WTC11 (cell line): Measurements from ENCODE around the gene EDAR. TPM values are rescaled to one million over a fixed set of nuclear protein-coding genes. Genes with fewer than 3 reads are reported as not detected.

ENCODE experiments used
- ATAC-seq: fragments of 200-7000 bp; cut with Tn5 transposase; 2 replicates; pipeline ENCODE4 v1.10.0; 2021; ENCODE audit warnings: mild to moderate bottlenecking, moderate library complexity
- CTCF ChIA-PET: fragments of 300-600 bp; sonication (Branson Sonifier 250); formaldehyde crosslinking; loops from one replicate; lab custom pipeline; 2021; ENCODE audit warnings: antibody characterized with exemption; lab: Charles Lee
- POLR2A ChIA-PET: fragments of 350-600 bp; sonication (Branson Sonifier 250); formaldehyde crosslinking; loops from one replicate; lab custom pipeline; 2021; ENCODE audit warnings: antibody characterized with exemption; lab: Charles Lee
- DNase-seq: peaks from one replicate; pipeline ENCODE4 v3.0.0; 2021; ENCODE audit warnings: low spot score
- H3K27ac Mint-ChIP-seq: 2 replicates; pipeline ENCODE4 v1.8.0; 2021; ENCODE audit warnings: mixed read lengths
- H3K27me3 Mint-ChIP-seq: 2 replicates; pipeline ENCODE4 v1.8.0; 2021; ENCODE audit warnings: low read depth, mild to moderate bottlenecking, moderate library complexity, mixed read lengths
- H3K36me3 Mint-ChIP-seq: 2 replicates; pipeline ENCODE4 v1.8.0; 2021; ENCODE audit warnings: mixed read lengths
- H3K4me1 Mint-ChIP-seq: 2 replicates; pipeline ENCODE4 v1.8.0; 2022; ENCODE audit warnings: mixed read lengths
- H3K4me3 Mint-ChIP-seq: 2 replicates; pipeline ENCODE4 v1.8.0; 2021; ENCODE audit warnings: mild to moderate bottlenecking, moderate library complexity, mixed read lengths
- H3K9me3 Mint-ChIP-seq: 2 replicates; pipeline ENCODE4 v1.8.0; 2021; ENCODE audit warnings: mixed read lengths
- FOXP1 ChIP-seq: sonication (generic); formaldehyde crosslinking; IDR thresholded peaks from 2 replicates; pipeline ENCODE4 v1.8.0; 2022; ENCODE audit warnings: missing genetic modification reagents, mild to moderate bottlenecking, moderate library complexity, borderline replicate concordance
- HMGA2 ChIP-seq: fragments of 250-450 bp; sonication (Bioruptor Pico); IDR thresholded peaks from 2 replicates; pipeline ENCODE4 v1.4.0; 2021; ENCODE audit warnings: mild to moderate bottlenecking, moderate library complexity
- JUN ChIP-seq: sonication (generic); formaldehyde crosslinking; IDR thresholded peaks from 2 replicates; pipeline ENCODE4 v1.8.0; 2023; ENCODE audit warnings: mild to moderate bottlenecking, missing genetic modification reagents
- KAT7 ChIP-seq: sonication (generic); formaldehyde crosslinking; IDR thresholded peaks from 2 replicates; pipeline ENCODE4 v1.8.1; 2023; ENCODE audit warnings: missing genetic modification reagents, mild to moderate bottlenecking, borderline replicate concordance
- NFE2L1 ChIP-seq: sonication (generic); formaldehyde crosslinking; IDR thresholded peaks from 2 replicates; pipeline ENCODE4 v1.8.1; 2023; ENCODE audit warnings: missing genetic modification reagents
- NR2C2 ChIP-seq: sonication (generic); formaldehyde crosslinking; IDR thresholded peaks from 2 replicates; pipeline ENCODE4 v1.8.0; 2022; ENCODE audit warnings: mild to moderate bottlenecking, missing genetic modification reagents
- RELA ChIP-seq: sonication (generic); formaldehyde crosslinking; IDR thresholded peaks from 2 replicates; pipeline ENCODE4 v1.8.1; 2022; ENCODE audit warnings: missing genetic modification reagents, mild to moderate bottlenecking, borderline replicate concordance
- SMAD4 ChIP-seq: sonication (generic); formaldehyde crosslinking; IDR thresholded peaks from 2 replicates; pipeline ENCODE4 v1.8.0; 2022; ENCODE audit warnings: mild to moderate bottlenecking, missing genetic modification reagents
- SP1 ChIP-seq: sonication (generic); formaldehyde crosslinking; conservative IDR thresholded peaks from 2 replicates; pipeline ENCODE4 v1.8.1; 2022; ENCODE audit warnings: missing genetic modification reagents
- TEAD4 ChIP-seq: sonication (generic); formaldehyde crosslinking; IDR thresholded peaks from 2 replicates; pipeline ENCODE4 v1.8.0; 2022; ENCODE audit warnings: mild to moderate bottlenecking, missing genetic modification reagents
- total RNA-seq: library from RNA; stranded (reverse); gene quantifications from 3 replicates; pipeline ENCODE4 v1.2.3, GENCODE V29; 2021
- TF ChIP-seq, protein P1 (sequence below): sonication (generic); formaldehyde crosslinking; IDR thresholded peaks from 2 replicates; pipeline ENCODE4 v1.8.1; 2022; ENCODE audit warnings: mild to moderate bottlenecking, moderate library complexity, missing genetic modification reagents
- TF ChIP-seq, protein P2 (sequence below): sonication (generic); formaldehyde crosslinking; IDR thresholded peaks from 2 replicates; pipeline ENCODE4 v1.8.1; 2023; ENCODE audit warnings: mild to moderate bottlenecking, missing genetic modification reagents, moderate library complexity
- TF ChIP-seq, protein P3 (sequence below): sonication (generic); formaldehyde crosslinking; conservative IDR thresholded peaks from 2 replicates; pipeline ENCODE4 v1.8.1; 2023; ENCODE audit warnings: mild to moderate bottlenecking, low read depth, missing genetic modification reagents, moderate library complexity
- TF ChIP-seq, protein P4 (sequence below): fragments of 250-450 bp; sonication (Bioruptor Pico); IDR thresholded peaks from 2 replicates; pipeline ENCODE4 v1.9.0; 2021; ENCODE audit warnings: mild to moderate bottlenecking
- TF ChIP-seq, protein P5 (sequence below): sonication (generic); formaldehyde crosslinking; IDR thresholded peaks from 2 replicates; pipeline ENCODE4 v1.8.0; 2022; ENCODE audit warnings: mild to moderate bottlenecking, missing genetic modification reagents
- TF ChIP-seq, protein P6 (sequence below): sonication (generic); formaldehyde crosslinking; IDR thresholded peaks from 2 replicates; pipeline ENCODE4 v1.8.0; 2023; ENCODE audit warnings: mild to moderate bottlenecking, missing genetic modification reagents
- TF ChIP-seq, protein P7 (sequence below): sonication (generic); formaldehyde crosslinking; IDR thresholded peaks from 2 replicates; pipeline ENCODE4 v1.8.1; 2022; ENCODE audit warnings: mild to moderate bottlenecking, missing genetic modification reagents, moderate library complexity, borderline replicate concordance
- TF ChIP-seq, protein P8 (sequence below): sonication (generic); formaldehyde crosslinking; conservative IDR thresholded peaks from 2 replicates; pipeline ENCODE4 v1.8.1; 2022; ENCODE audit warnings: mild to moderate bottlenecking, missing genetic modification reagents

Gene EDAR
- total RNA-seq, 1 experiment from 2014 or later: not detected

DNA sequence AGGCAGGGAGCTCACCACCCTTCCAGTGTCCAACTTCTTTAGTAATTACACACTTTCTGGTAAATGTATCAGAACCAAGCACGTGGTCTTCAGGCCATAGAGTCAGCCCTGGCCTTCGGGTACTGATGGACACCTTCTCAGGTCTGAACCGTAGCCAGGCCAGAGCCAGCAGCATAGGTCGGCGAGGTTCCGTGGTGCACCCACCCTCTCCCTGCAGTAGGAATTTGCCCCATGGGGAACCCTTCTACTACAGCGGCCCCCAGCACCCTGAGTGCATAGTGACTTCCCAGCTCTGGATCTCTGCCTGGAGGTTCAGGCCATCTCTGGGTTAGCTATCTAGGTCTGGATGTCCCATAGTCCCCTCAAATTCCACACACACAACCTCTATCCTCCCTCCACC lies 61.6 kb downstream of the EDAR start:
- no peak for ATAC-seq
- ChIA-PET POLR2A (no interaction called here), CTCF (interaction anchor here (1.3 to 2.0 kb wide), 3 partner anchors 20 to 176 kb away, joined by 4 to 5 read pairs (median 5); no protein-coding TSS in a partner anchor)
- Mint-ChIP-seq H3K36me3 (no peaks in the 10 kb centered on the region), H3K4me3 (no peak overlapping the region), H3K9me3 (no peaks in the 10 kb centered on the region), H3K27me3 (no peaks in the 10 kb centered on the region; the same call in 1 of the 2 replicates), H3K27ac (no peak overlapping the region), H3K4me1 (peaks cover 3% of the 10 kb centered on the region)
- TF ChIP-seq FOXP1 (CRISPR knock-in tag) (no peak), JUN (CRISPR knock-in tag) (no peak), TEAD4 (CRISPR knock-in tag) (no peak), NR2C2 (CRISPR knock-in tag) (no peak), SMAD4 (no peak), SP1 (no peak), RELA (CRISPR knock-in tag) (no peak), KAT7 (CRISPR knock-in tag) (no peak), NFE2L1 (no peak), HMGA2 (CRISPR knock-in tag) (no peak)
- TF ChIP-seq, protein P1, sequence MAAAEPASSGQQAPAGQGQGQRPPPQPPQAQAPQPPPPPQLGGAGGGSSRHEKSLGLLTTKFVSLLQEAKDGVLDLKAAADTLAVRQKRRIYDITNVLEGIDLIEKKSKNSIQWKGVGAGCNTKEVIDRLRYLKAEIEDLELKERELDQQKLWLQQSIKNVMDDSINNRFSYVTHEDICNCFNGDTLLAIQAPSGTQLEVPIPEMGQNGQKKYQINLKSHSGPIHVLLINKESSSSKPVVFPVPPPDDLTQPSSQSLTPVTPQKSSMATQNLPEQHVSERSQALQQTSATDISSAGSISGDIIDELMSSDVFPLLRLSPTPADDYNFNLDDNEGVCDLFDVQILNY (CRISPR knock-in tag): no peak
- TF ChIP-seq, protein P2, sequence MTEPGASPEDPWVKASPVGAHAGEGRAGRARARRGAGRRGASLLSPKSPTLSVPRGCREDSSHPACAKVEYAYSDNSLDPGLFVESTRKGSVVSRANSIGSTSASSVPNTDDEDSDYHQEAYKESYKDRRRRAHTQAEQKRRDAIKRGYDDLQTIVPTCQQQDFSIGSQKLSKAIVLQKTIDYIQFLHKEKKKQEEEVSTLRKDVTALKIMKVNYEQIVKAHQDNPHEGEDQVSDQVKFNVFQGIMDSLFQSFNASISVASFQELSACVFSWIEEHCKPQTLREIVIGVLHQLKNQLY: no peak
- TF ChIP-seq, protein P3, sequence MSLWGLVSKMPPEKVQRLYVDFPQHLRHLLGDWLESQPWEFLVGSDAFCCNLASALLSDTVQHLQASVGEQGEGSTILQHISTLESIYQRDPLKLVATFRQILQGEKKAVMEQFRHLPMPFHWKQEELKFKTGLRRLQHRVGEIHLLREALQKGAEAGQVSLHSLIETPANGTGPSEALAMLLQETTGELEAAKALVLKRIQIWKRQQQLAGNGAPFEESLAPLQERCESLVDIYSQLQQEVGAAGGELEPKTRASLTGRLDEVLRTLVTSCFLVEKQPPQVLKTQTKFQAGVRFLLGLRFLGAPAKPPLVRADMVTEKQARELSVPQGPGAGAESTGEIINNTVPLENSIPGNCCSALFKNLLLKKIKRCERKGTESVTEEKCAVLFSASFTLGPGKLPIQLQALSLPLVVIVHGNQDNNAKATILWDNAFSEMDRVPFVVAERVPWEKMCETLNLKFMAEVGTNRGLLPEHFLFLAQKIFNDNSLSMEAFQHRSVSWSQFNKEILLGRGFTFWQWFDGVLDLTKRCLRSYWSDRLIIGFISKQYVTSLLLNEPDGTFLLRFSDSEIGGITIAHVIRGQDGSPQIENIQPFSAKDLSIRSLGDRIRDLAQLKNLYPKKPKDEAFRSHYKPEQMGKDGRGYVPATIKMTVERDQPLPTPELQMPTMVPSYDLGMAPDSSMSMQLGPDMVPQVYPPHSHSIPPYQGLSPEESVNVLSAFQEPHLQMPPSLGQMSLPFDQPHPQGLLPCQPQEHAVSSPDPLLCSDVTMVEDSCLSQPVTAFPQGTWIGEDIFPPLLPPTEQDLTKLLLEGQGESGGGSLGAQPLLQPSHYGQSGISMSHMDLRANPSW: no peak
- TF ChIP-seq, protein P4, sequence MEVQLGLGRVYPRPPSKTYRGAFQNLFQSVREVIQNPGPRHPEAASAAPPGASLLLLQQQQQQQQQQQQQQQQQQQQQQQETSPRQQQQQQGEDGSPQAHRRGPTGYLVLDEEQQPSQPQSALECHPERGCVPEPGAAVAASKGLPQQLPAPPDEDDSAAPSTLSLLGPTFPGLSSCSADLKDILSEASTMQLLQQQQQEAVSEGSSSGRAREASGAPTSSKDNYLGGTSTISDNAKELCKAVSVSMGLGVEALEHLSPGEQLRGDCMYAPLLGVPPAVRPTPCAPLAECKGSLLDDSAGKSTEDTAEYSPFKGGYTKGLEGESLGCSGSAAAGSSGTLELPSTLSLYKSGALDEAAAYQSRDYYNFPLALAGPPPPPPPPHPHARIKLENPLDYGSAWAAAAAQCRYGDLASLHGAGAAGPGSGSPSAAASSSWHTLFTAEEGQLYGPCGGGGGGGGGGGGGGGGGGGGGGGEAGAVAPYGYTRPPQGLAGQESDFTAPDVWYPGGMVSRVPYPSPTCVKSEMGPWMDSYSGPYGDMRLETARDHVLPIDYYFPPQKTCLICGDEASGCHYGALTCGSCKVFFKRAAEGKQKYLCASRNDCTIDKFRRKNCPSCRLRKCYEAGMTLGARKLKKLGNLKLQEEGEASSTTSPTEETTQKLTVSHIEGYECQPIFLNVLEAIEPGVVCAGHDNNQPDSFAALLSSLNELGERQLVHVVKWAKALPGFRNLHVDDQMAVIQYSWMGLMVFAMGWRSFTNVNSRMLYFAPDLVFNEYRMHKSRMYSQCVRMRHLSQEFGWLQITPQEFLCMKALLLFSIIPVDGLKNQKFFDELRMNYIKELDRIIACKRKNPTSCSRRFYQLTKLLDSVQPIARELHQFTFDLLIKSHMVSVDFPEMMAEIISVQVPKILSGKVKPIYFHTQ (CRISPR knock-in tag): no peak
- TF ChIP-seq, protein P5, sequence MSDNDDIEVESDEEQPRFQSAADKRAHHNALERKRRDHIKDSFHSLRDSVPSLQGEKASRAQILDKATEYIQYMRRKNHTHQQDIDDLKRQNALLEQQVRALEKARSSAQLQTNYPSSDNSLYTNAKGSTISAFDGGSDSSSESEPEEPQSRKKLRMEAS (CRISPR knock-in tag): no peak
- TF ChIP-seq, protein P6, sequence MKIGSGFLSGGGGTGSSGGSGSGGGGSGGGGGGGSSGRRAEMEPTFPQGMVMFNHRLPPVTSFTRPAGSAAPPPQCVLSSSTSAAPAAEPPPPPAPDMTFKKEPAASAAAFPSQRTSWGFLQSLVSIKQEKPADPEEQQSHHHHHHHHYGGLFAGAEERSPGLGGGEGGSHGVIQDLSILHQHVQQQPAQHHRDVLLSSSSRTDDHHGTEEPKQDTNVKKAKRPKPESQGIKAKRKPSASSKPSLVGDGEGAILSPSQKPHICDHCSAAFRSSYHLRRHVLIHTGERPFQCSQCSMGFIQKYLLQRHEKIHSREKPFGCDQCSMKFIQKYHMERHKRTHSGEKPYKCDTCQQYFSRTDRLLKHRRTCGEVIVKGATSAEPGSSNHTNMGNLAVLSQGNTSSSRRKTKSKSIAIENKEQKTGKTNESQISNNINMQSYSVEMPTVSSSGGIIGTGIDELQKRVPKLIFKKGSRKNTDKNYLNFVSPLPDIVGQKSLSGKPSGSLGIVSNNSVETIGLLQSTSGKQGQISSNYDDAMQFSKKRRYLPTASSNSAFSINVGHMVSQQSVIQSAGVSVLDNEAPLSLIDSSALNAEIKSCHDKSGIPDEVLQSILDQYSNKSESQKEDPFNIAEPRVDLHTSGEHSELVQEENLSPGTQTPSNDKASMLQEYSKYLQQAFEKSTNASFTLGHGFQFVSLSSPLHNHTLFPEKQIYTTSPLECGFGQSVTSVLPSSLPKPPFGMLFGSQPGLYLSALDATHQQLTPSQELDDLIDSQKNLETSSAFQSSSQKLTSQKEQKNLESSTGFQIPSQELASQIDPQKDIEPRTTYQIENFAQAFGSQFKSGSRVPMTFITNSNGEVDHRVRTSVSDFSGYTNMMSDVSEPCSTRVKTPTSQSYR (CRISPR knock-in tag): no peak
- TF ChIP-seq, protein P7, sequence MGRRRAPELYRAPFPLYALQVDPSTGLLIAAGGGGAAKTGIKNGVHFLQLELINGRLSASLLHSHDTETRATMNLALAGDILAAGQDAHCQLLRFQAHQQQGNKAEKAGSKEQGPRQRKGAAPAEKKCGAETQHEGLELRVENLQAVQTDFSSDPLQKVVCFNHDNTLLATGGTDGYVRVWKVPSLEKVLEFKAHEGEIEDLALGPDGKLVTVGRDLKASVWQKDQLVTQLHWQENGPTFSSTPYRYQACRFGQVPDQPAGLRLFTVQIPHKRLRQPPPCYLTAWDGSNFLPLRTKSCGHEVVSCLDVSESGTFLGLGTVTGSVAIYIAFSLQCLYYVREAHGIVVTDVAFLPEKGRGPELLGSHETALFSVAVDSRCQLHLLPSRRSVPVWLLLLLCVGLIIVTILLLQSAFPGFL (CRISPR knock-in tag): no peak
- TF ChIP-seq, protein P8, sequence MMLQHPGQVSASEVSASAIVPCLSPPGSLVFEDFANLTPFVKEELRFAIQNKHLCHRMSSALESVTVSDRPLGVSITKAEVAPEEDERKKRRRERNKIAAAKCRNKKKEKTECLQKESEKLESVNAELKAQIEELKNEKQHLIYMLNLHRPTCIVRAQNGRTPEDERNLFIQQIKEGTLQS (CRISPR knock-in tag): no peak
- DNase-seq: no peak
